ENCODE results near the gene SORCS2. TPM values are rescaled to one million over a fixed set of nuclear protein-coding genes. Genes with fewer than 3 reads are reported as not detected.

SORCS2 gene
- total and polyA plus RNA-seq, 2 of the 13 experiments (the other 11 are each of a cell fraction or from before 2014, with no cell fraction given): 0.82 to 1.0 TPM

- no peak for DNase-seq (ENCODE audit: low spot score)
- H3K4me3 ChIP-seq (replicated peaks in 1 of 3; ENCODE audit: insufficient read depth in 1 of 3, low read depth in 2 of 3, low read length in 3 of 3): no peak overlapping the region
- no TSS peak for BruUV-seq (replicated peaks)
- no peaks in the 10 kb centered on the region for H3K9me3 ChIP-seq (ENCODE audit: low read length)
- no peak overlapping the region for H3K9ac ChIP-seq (ENCODE audit: insufficient read depth, low read depth, low read length)
- no peak for ATAC-seq
- 57% methylated on average over 3 of the region's 3 CpGs for WGBS (ENCODE audit: low lambda C conversion rate)
- H2AFZ ChIP-seq (ENCODE audit: low read length): no peak overlapping the region
- no peaks in the 10 kb centered on the region for H4K20me1 ChIP-seq (ENCODE audit: insufficient read depth, low read length)
- no peak overlapping the region for H3K4me2 ChIP-seq (ENCODE audit: low read depth, low read length)
- peaks cover 8 to 50% of the 10 kb centered on the region in 2 experiments; a peak in 3 of 5 replicates for H3K27me3 ChIP-seq (ENCODE audit: control insufficient read depth in 1 of 2, insufficient read depth in 2 of 2, low read length in 2 of 2)
- in situ Hi-C loops (cut with HindIII; ENCODE audit: extremely low pct_ligation_motif_present, low pct_unique_long_range_greater_than_20kb) (no loop called here), intact Hi-C loops (cut with micrococcal nuclease; ENCODE audit: unreplicated experiment) (no loop called here)
- H3K4me1 ChIP-seq (ENCODE audit: insufficient read depth, low read length): peaks cover 4% of the 10 kb centered on the region; the same call in 1 of the 2 replicates
- no peak for FAIRE-seq
- ChIA-PET CTCF (ENCODE audit: low intra/inter-chr PET ratio, low total read pairs) (no interaction called here), POLR2A (no interaction called here)
- no peaks in the 10 kb centered on the region for H3K36me3 ChIP-seq (replicated peaks in 1 of 2; ENCODE audit: control insufficient read depth in 1 of 2, insufficient read depth in 2 of 2, low read length in 2 of 2)
- H3K79me2 ChIP-seq (ENCODE audit: insufficient read depth, low read length): no peaks in the 10 kb centered on the region
- no peak for TF ChIP-seq IRX3 (CRISPR knock-in tag; IDR thresholded peaks at IDR 0.05; ENCODE audit: borderline replicate concordance, low read depth)
- no peak for TF ChIP-seq MYPOP (CRISPR knock-in tag; IDR thresholded peaks at IDR 0.05)
- no peak for TF ChIP-seq ZNF34 (CRISPR knock-in tag; IDR thresholded peaks at IDR 0.05; ENCODE audit: borderline replicate concordance)
- no peak for TF ChIP-seq REXO4 (CRISPR knock-in tag; IDR thresholded peaks at IDR 0.05; ENCODE audit: borderline replicate concordance)
- TF ChIP-seq KDM1A (CRISPR knock-in tag; IDR thresholded peaks at IDR 0.05): no peak
- TF ChIP-seq DR1 (CRISPR knock-in tag; IDR thresholded peaks at IDR 0.05): no peak
- TF ChIP-seq YEATS4 (CRISPR knock-in tag; IDR thresholded peaks at IDR 0.05; ENCODE audit: borderline replicate concordance): no peak
- no peak for TF ChIP-seq ZNF552 (CRISPR knock-in tag; IDR thresholded peaks at IDR 0.05; ENCODE audit: borderline replicate concordance)
- no peak for TF ChIP-seq ZNF350 (CRISPR knock-in tag; IDR thresholded peaks at IDR 0.05; ENCODE audit: borderline replicate concordance, low read depth)
- TF ChIP-seq ZNF879 (CRISPR knock-in tag; IDR thresholded peaks at IDR 0.05): no peak
- no peak for TF ChIP-seq MLX (CRISPR knock-in tag; IDR thresholded peaks at IDR 0.05)
- no peak for TF ChIP-seq ZNF549 (CRISPR knock-in tag; IDR thresholded peaks at IDR 0.05)
- TF ChIP-seq CC2D1A (CRISPR knock-in tag; IDR thresholded peaks at IDR 0.05): no peak
- TF ChIP-seq ONECUT2 (CRISPR knock-in tag; IDR thresholded peaks at IDR 0.05): no peak
- TF ChIP-seq GPN1 (CRISPR knock-in tag; IDR thresholded peaks at IDR 0.05; ENCODE audit: borderline replicate concordance): no peak
- no peak for TF ChIP-seq KLF13 (CRISPR knock-in tag; IDR thresholded peaks at IDR 0.05)
- TF ChIP-seq ZNF703 (CRISPR knock-in tag; IDR thresholded peaks at IDR 0.05; ENCODE audit: borderline replicate concordance): no peak
- no peak overlapping the region for H3K27ac ChIP-seq (ENCODE audit: extremely low read length, insufficient read depth, low read length)
Observed at GRCh38 chr4:7506572-7506971, 314.2 kb downstream of the SORCS2 start.
